Activated T-cell treated with anti-CD3 and anti-CD28 coated beads, Interleukin-2, amount 50 U/mL, for 48 hours (primary cell): Measurements from ENCODE around the gene ZNF891.

Source experiments
- DNase-seq, 2 experiments: peaks; one replicate each; pipeline ENCODE4 v3.0.0-alpha.2; 2020

ZNF891 gene

GRCh38 chr12:133058203-133059113 is 71.6 kb downstream of the ZNF891 start:
- no peak for DNase-seq

- DNase-seq, result no peak
Measured at GRCh38 chr12:133057446-133057845, 72.6 kb downstream of the ZNF891 start.
